HT1080 (cell line): ENCODE results near the gene MED15. TPM values are rescaled to one million over a fixed set of nuclear protein-coding genes. Genes with fewer than 3 reads are reported as not detected.
A peak's percentile ranks its signal among the peaks of the same experiment; 100 is the strongest.

ENCODE experiments used
- DNase-seq: peaks from one replicate; pipeline ENCODE4 v3.0.0-alpha.2; 2015; ENCODE audit warnings: low read depth
- total RNA-seq: library from RNA; depleted of rRNA; stranded (reverse); fragments of >200 nt; shearing (Covaris generic); gene quantifications from 2 replicates; pipeline ENCODE4 v1.2.3, GENCODE V29; 2014

MED15 gene
- total RNA-seq, 1 experiment from 2014 or later = 59.4 TPM

DNA sequence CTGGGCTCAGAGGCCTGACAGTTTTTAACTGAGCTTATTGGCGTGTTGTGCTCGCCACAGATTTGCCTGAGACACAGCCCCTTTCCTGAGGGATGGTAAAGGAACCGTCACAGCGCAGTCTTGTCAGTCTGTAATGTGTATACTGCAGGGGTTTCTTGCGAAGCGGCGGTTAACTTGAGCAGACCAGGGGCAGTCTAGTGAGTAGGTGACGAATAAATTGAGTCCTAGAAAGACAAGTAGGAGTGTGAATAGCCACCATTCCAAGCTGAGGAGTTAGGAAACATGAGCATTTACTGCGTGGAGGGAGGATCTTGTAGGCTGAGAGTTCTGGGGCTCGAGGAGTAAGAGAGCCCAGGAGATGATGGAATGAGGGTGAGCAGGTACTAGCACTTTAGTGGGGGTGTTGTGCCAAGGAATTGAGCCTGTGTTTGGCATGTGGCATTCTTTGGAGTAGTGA lies 1.4 kb downstream of the MED15 start:
- DNase-seq = no peak

GRCh38 chr22:20509344-20510047 lies 2.1 kb downstream of the MED15 start:
- DNase-seq = peak; percentile 91

DNA sequence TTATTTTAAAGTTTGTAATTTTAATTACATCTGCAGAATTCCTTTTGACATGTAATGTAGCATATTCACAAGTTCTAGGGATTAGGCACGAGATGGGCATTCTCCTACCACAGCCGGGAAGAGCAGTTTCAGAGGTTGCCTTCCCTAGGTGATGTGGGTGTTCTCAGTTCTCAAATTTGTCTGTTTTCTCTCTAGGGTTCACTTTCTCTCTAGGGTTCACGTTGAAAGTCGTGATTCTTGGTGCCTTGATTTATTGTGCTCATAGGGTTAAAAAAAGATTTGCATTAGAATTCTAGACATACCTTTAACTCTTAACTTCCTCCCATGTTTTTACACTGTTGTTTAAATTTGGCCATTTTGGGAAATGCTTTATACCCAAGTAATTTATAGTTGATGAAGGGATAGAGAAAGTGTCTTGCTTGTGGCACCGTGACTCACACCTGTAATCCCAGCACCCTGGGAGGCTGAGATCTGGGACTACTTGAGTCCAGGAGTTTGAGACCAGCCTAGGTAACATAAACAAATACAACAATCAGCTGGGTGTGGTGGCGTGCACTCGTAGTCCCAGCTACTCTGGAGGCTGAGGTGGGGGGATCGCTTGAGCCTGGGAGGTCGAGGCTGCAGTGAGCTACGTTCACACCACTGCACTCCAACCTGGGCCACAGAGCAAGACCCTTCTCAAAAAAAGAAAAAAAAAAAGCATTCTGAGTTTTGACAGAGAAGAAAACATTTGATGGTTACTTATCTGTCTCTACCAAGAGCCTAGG lies 3.6 kb downstream of the MED15 start:
- DNase-seq = no peak

DNA sequence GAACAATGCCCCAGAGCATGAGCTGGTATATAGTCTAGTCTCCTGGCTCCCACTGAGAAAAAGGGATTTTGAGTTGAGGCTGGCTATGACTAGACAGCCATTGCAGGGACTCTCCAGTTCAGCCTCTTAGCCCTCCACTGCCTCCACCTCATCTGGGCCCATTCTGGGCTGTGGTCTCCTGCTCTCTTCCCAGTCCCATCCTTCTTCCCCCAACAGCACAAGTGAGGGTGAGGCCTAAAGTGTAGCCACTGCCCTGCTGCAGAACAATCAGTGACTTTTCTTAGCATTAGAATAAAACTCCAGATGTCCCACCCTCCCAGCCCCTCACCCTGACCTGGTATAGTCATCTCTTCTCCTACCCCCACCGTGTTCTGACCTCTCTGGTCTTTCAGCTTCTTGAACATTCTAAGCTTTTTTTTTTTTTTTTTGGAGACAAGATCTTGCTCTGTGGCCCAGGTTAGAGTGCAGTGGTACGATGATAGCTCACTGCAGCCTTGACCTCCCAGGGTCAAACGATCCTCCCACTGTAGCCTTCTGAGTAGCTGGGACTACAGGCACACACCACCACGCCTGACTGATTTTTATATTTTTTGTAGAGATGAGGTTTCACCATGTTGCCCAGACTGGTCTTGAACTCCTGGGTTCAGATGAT lies 4.3 kb downstream of the MED15 start:
- DNase-seq = no peak

DNA sequence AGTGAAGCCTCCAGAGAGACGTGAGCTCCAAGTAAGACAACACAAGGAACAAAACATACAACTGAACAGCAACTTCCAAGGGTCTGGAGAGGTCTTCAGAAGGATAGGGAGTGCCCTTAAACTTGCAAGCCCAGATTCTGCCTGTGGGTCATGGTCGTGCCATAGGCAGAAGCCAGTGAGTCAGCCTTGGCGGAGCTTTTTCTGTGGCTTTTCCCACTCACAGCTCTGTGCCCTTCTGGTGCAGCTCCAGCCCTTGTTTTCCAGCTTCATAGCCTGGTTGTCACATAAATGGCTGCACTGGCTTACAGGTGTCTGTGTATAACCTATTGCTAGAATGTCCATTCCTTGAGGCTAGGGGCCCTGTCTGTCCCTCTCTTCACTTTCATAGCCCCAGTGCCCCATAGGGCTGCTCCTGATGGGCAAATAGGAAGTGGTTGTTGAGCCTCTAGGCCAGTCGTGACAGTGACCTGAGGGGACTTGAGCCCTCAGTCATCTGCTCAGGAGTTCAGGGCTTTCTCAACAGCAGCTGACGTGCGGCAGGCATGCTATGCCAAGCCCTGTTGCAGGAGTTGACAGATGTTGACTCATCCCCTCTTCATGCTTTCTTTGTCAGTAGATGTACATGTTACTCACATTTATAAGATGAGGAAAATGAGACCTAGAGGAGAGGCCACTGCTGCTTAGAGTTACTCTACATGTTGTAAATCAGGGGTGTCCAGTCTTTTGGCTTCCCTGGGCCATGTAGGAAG lies 7.4 kb downstream of the MED15 start:
- peak; percentile 86 for DNase-seq

DNA sequence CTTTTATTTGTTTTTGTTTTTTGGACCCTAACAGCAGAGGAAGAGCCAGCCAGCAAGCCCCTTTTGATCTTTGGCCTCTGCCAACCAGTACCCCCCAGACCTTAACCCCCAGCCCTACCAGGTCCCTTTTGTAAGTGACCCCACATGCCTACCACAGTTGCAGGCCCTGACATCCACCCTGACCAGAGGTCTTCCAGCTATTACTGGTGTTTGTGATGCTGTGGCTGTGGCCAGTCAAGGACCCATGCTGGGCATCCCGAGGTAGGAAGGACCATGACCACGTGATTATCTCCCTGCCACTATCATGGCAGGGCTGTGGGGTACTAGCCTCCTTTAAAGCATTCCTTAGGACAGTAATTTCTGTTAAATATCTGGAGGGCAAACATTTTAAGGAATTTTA lies 9.0 kb downstream of the MED15 start:
- DNase-seq = no peak

GRCh38 chr22:20517422-20517821 lies 10.0 kb downstream of the MED15 start:
- DNase-seq = no peak

- no peak for DNase-seq
Measured at GRCh38 chr22:20517841-20518592, 10.6 kb downstream of the MED15 start.

DNA sequence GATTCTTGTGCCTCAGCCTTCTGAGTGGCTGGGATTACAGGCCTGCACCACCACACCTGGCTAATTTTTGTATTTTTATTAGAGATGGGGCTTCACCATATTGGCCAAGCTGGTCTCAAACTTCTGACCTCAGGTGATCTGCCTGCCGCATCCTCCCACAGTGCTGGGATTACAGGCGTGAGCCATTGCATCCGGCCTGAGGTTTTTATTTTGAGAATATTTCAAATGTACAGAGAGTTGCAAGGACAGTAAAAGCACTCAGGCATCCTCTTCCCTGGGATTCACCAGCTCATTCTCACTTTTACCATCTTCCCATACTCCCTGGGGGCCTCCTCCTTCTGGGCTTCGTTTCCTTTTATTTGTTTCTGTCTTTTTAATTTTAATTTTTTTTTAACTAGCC lies 12.1 kb downstream of the MED15 start:
- DNase-seq = peak; percentile 62

- peak; percentile 97 for DNase-seq
Measured at GRCh38 chr22:20520093-20520511, 12.7 kb downstream of the MED15 start.

- DNase-seq = no peak
Measured at GRCh38 chr22:20522134-20523004, 15.0 kb downstream of the MED15 start.

- peak; percentile 55 for DNase-seq
Measured at GRCh38 chr22:20523086-20523983, 15.9 kb downstream of the MED15 start.

GRCh38 chr22:20524004-20524481 lies 16.6 kb downstream of the MED15 start:
- peak; percentile 77 for DNase-seq

DNA sequence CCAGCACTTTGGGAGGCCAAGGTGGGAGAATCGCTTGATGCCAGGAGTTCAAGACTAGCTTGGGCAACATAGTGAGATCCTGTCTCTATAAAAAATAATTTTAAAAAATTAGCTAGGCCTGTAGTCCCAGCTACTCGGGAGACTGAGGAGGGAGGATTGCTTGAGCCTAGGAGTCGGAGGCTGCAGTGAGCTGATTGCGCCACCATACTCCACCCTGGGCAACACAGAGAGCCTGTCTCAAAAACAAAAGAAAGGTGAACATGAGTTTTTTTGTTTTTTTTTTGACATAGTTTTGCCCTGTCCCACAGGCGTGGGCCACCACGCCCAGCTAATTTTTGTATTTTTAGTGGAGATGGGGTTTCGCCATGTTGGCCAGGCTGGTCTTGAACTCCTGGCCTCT lies 17.6 kb downstream of the MED15 start:
- no peak for DNase-seq

GRCh38 chr22:20526305-20526627 lies 18.9 kb downstream of the MED15 start:
- no peak for DNase-seq

GRCh38 chr22:20526628-20527355 lies 19.4 kb downstream of the MED15 start:
- DNase-seq = peak; percentile 95

GRCh38 chr22:20528405-20528978 lies 21.1 kb downstream of the MED15 start:
- no peak for DNase-seq
